Ishikawa (cell line): ENCODE results near the gene SRP54.

Source experiments
- CEBPB ChIP-seq: IDR thresholded peaks from 2 replicates; pipeline ENCODE4 v1.6.1; 2012
- CREB1 ChIP-seq: IDR thresholded peaks from 2 replicates; pipeline ENCODE4 v1.6.1; 2012; ENCODE audit warnings: low read depth
- EP300 ChIP-seq: IDR thresholded peaks from 2 replicates; pipeline ENCODE4 v1.6.1; 2012; ENCODE audit warnings: borderline replicate concordance
- RAD21 ChIP-seq: IDR thresholded peaks from 2 replicates; pipeline ENCODE4 v1.6.1; 2012; ENCODE audit warnings: low read depth
- REST ChIP-seq: IDR thresholded peaks from 2 replicates; pipeline ENCODE4 v1.6.1; 2012; ENCODE audit warnings: low read depth, mild to moderate bottlenecking
- TAF1 ChIP-seq: IDR thresholded peaks from 2 replicates; pipeline ENCODE4 v1.6.1; 2012; ENCODE audit warnings: low read depth, mild to moderate bottlenecking
- YY1 ChIP-seq: IDR thresholded peaks from 2 replicates; pipeline ENCODE4 v1.6.1; 2012; ENCODE audit warnings: low read depth
- ZBTB7A ChIP-seq: IDR thresholded peaks from 2 replicates; pipeline ENCODE4 v1.6.1; 2012; ENCODE audit warnings: low read depth
- TF ChIP-seq, protein P1 (sequence below): IDR thresholded peaks from 2 replicates; pipeline ENCODE4 v1.6.1; 2012
- TF ChIP-seq, protein P2 (sequence below): IDR thresholded peaks from 2 replicates; pipeline ENCODE4 v1.6.1; 2012

DNA sequence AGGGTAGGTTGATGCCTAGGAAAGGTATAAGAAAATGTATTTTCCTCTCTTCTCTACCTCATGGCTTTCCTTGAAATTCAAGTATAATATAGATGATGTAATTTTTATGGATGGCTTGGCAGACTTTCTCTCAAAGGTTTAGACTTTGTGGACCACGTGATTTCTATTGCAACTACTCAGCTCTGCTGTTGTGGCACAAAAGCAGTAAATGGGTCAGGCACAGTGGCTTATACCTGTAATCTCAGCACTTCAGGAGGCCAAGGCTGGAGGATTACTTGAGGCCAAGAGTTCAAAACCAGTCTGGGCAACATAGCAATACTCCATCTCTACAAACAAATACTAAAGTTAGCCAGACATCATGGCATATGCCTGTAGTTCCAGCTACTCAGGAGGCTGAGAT, 22.0 kb downstream of the SRP54 start:
- TF ChIP-seq RAD21 (no peak), CREB1 (no peak), REST (no peak), YY1 (no peak), TAF1 (no peak), EP300 (no peak), CEBPB (no peak), ZBTB7A (no peak)
- TF ChIP-seq, protein P1, sequence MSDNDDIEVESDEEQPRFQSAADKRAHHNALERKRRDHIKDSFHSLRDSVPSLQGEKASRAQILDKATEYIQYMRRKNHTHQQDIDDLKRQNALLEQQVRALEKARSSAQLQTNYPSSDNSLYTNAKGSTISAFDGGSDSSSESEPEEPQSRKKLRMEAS = no peak
- TF ChIP-seq, protein P2, sequence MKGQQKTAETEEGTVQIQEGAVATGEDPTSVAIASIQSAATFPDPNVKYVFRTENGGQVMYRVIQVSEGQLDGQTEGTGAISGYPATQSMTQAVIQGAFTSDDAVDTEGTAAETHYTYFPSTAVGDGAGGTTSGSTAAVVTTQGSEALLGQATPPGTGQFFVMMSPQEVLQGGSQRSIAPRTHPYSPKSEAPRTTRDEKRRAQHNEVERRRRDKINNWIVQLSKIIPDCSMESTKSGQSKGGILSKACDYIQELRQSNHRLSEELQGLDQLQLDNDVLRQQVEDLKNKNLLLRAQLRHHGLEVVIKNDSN = no peak
